Upper lobe of left lung (tissue), 4 donors: ENCODE data around the gene GUCD1.

Source experiments
- POLR2A ChIP-seq, 4 donors: fragments of 450-650 bp; IDR thresholded peaks; one replicate each; pipeline ENCODE4 v1.5.1; 2016 to 2017; ENCODE audit warnings: antibody characterized with exemption in 4 of 4, mild to moderate bottlenecking in 2 of 4
- POLR2AphosphoS5 ChIP-seq, 2 donors: sonication (generic); formaldehyde crosslinking; IDR thresholded peaks; one replicate each; pipeline ENCODE4 v1.5.1; 2017; ENCODE audit warnings: antibody characterized with exemption in 2 of 2
- TF ChIP-seq, protein P1 (sequence below), 6 experiments: fragments of 450-650 bp in 4 of 6; fragments of 200-600 bp in 2 of 6; sonication (generic) in 2 of 6; IDR thresholded peaks; one replicate each; pipeline ENCODE4 v1.5.1; 2016 to 2019; ENCODE audit warnings: antibody characterized with exemption in 6 of 6

DNA sequence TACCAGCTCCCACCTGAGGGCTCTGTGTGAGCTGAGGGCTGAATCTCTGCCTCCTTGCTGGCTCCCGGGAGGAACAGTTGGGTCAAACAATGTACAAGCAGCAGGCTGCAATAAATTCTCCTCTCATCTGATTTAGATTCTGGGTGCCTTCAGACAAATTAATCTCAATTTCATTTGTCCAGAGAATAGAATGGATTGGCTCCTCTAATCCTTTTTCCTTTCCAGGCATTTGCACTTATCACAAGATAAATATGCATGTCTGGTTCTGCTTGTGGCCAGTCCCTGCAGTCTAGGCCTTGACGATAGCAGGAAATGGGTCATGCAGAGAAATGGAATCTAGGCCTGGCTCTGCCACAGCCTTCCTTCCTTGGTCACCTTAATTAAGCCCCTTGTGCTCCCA is 31.1 kb downstream of the GUCD1 start:
- TF ChIP-seq, protein P1, sequence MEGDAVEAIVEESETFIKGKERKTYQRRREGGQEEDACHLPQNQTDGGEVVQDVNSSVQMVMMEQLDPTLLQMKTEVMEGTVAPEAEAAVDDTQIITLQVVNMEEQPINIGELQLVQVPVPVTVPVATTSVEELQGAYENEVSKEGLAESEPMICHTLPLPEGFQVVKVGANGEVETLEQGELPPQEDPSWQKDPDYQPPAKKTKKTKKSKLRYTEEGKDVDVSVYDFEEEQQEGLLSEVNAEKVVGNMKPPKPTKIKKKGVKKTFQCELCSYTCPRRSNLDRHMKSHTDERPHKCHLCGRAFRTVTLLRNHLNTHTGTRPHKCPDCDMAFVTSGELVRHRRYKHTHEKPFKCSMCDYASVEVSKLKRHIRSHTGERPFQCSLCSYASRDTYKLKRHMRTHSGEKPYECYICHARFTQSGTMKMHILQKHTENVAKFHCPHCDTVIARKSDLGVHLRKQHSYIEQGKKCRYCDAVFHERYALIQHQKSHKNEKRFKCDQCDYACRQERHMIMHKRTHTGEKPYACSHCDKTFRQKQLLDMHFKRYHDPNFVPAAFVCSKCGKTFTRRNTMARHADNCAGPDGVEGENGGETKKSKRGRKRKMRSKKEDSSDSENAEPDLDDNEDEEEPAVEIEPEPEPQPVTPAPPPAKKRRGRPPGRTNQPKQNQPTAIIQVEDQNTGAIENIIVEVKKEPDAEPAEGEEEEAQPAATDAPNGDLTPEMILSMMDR (IDR thresholded peaks at IDR 0.05) = no peak
- no peak for TF ChIP-seq POLR2A (IDR thresholded peaks at IDR 0.05)
- TF ChIP-seq POLR2AphosphoS5 (IDR thresholded peaks at IDR 0.05) = no peak
